Caco-2 (cell line): ENCODE results near the gene PLOD1. TPM values are rescaled to one million over a fixed set of nuclear protein-coding genes. Genes with fewer than 3 reads are reported as not detected.

Experiments
- BruUV-seq: library from RNA; stranded (reverse); fragments of 400-500 nt; replicated peaks from 2 replicates; lab custom pipeline; 2021; lab: Mats Ljungman, UMichigan
- CTCF ChIA-PET: fragments of 300-600 bp; sonication (Branson Sonifier 250); formaldehyde crosslinking; loops from one replicate; lab custom pipeline; 2022; ENCODE audit warnings: antibody characterized with exemption; lab: Charles Lee
- POLR2A ChIA-PET: fragments of 300-600 bp; sonication (Branson Sonifier 250); formaldehyde crosslinking; loops from one replicate; lab custom pipeline; 2022; ENCODE audit warnings: antibody characterized with exemption; lab: Charles Lee
- DNase-seq, 2 experiments: peaks; one replicate each; pipeline versions ENCODE4 v3.0.0 to v3.0.0-alpha.2; 2020 to 2022
- H3K27me3 ChIP-seq: replicated peaks from 2 replicates; pipeline ENCODE4 v1.6.0; 2011; ENCODE audit warnings: low read length; ENCODE audit not compliant: control insufficient read depth, insufficient read depth
- H3K36me3 ChIP-seq: 2 replicates; pipeline ENCODE4 v1.5.1; 2011; ENCODE audit warnings: low read length; ENCODE audit not compliant: control insufficient read depth, insufficient read depth
- H3K4me1 ChIP-seq: fragments of 250-450 bp; sonication (Bioruptor Pico); 2 replicates; pipeline ENCODE4 v1.5.1; 2020; ENCODE audit warnings: mild to moderate bottlenecking
- H3K4me3 ChIP-seq: 2 replicates; pipeline ENCODE4 v1.5.1; 2011; ENCODE audit warnings: low read depth, mild to moderate bottlenecking, control low read depth, low read length
- H3K9me3 ChIP-seq: fragments of 250-450 bp; sonication (Bioruptor Pico); 2 replicates; pipeline ENCODE4 v1.5.1; 2020; ENCODE audit warnings: mild to moderate bottlenecking, moderate library complexity
- H3K27ac Mint-ChIP-seq: one replicate; pipeline ENCODE4 v1.8.0; 2022; ENCODE audit warnings: mixed read lengths; ENCODE audit not compliant: unreplicated experiment
- H3K27me3 Mint-ChIP-seq: one replicate; pipeline ENCODE4 v1.8.0; 2022; ENCODE audit warnings: mixed read lengths; ENCODE audit not compliant: insufficient read depth, unreplicated experiment
- H3K36me3 Mint-ChIP-seq: one replicate; pipeline ENCODE4 v1.8.0; 2022; ENCODE audit warnings: mild to moderate bottlenecking, mixed read lengths; ENCODE audit not compliant: insufficient read depth, unreplicated experiment
- H3K4me1 Mint-ChIP-seq: one replicate; pipeline ENCODE4 v1.8.0; 2022; ENCODE audit warnings: low read depth, mixed read lengths; ENCODE audit not compliant: unreplicated experiment
- H3K4me3 Mint-ChIP-seq: one replicate; pipeline ENCODE4 v1.8.0; 2022; ENCODE audit warnings: mild to moderate bottlenecking, moderate library complexity, mixed read lengths; ENCODE audit not compliant: unreplicated experiment
- H3K9me3 Mint-ChIP-seq: one replicate; pipeline ENCODE4 v1.8.0; 2022; ENCODE audit warnings: mixed read lengths; ENCODE audit not compliant: unreplicated experiment
- intact Hi-C: fragments of 100-400 bp; cut with micrococcal nuclease; formaldehyde crosslinking; loops from one replicate; pipeline ENCODE4 v1.10.0; 2022; ENCODE audit not compliant: unreplicated experiment
- total RNA-seq: library from RNA; stranded (reverse); gene quantifications from 2 replicates; pipeline ENCODE4 v1.2.3, GENCODE V29; 2022
- TF ChIP-seq, protein P1 (sequence below), 2 experiments: fragments of 200-600 bp in 1 of 2; IDR thresholded peaks; 1 replicate in 1 of 2; 2 replicates in 1 of 2; pipeline versions ENCODE4 v1.5.1 to v1.8.0; 2011 to 2022; ENCODE audit warnings: antibody characterized with exemption in 1 of 2, control low read depth in 1 of 2, inconsistent platforms in 1 of 2, low read depth in 1 of 2, low read length in 1 of 2, mild to moderate bottlenecking in 1 of 2, moderate library complexity in 1 of 2; ENCODE audit not compliant: insufficient read depth in 1 of 2, severe bottlenecking in 1 of 2, unreplicated experiment in 1 of 2

The PLOD1 gene
- total RNA-seq, 1 experiment from 2014 or later: 89.3 TPM

DNA sequence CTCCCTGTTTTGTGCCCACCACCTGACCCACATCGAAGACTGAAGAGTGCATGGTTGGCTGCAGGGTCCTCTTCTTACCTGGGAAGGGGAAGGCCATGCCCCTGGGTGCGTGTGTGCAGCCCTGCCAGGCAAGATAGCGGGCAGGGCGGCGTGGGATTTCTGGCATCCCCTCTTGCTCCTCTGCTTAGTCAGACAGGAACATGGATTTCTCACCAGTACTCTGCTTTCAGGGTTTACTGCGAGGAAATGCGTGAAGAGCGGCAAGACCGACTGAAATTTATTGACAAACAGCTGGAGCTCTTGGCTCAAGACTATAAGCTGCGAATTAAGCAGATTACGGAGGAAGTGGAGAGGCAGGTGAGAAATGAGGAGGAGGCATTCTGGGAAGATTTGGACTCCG is 69.2 kb downstream of the PLOD1 start:
- Histone ChIP-seq H3K36me3 (peaks cover 6% of the 10 kb centered on the region), H3K27me3 (no peaks in the 10 kb centered on the region), H3K9me3 (no peaks in the 10 kb centered on the region), H3K4me1 (no peaks in the 10 kb centered on the region), H3K4me3 (no peak overlapping the region)
- Mint-ChIP-seq H3K4me1 (peaks cover 7% of the 10 kb centered on the region), H3K27ac (no peak overlapping the region), H3K4me3 (no peak overlapping the region), H3K36me3 (peaks cover 83% of the 10 kb centered on the region), H3K9me3 (no peaks in the 10 kb centered on the region), H3K27me3 (no peaks in the 10 kb centered on the region)
- no peak for DNase-seq
- intact Hi-C loops: no loop called here
- CTCF ChIA-PET: interaction anchor here (0.6 kb wide), 1 partner anchor 1209 kb away, joined by 3 read pairs; no protein-coding TSS in a partner anchor
- BruUV-seq: no TSS peak
- TF ChIP-seq, protein P1, sequence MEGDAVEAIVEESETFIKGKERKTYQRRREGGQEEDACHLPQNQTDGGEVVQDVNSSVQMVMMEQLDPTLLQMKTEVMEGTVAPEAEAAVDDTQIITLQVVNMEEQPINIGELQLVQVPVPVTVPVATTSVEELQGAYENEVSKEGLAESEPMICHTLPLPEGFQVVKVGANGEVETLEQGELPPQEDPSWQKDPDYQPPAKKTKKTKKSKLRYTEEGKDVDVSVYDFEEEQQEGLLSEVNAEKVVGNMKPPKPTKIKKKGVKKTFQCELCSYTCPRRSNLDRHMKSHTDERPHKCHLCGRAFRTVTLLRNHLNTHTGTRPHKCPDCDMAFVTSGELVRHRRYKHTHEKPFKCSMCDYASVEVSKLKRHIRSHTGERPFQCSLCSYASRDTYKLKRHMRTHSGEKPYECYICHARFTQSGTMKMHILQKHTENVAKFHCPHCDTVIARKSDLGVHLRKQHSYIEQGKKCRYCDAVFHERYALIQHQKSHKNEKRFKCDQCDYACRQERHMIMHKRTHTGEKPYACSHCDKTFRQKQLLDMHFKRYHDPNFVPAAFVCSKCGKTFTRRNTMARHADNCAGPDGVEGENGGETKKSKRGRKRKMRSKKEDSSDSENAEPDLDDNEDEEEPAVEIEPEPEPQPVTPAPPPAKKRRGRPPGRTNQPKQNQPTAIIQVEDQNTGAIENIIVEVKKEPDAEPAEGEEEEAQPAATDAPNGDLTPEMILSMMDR (IDR thresholded peaks at IDR 0.05; ENCODE audit: insufficient read depth in 1 of 2, low read depth in 1 of 2, low read length in 1 of 2, severe bottlenecking in 1 of 2, unreplicated experiment in 1 of 2): no peak
- POLR2A ChIA-PET: no interaction called here

DNA sequence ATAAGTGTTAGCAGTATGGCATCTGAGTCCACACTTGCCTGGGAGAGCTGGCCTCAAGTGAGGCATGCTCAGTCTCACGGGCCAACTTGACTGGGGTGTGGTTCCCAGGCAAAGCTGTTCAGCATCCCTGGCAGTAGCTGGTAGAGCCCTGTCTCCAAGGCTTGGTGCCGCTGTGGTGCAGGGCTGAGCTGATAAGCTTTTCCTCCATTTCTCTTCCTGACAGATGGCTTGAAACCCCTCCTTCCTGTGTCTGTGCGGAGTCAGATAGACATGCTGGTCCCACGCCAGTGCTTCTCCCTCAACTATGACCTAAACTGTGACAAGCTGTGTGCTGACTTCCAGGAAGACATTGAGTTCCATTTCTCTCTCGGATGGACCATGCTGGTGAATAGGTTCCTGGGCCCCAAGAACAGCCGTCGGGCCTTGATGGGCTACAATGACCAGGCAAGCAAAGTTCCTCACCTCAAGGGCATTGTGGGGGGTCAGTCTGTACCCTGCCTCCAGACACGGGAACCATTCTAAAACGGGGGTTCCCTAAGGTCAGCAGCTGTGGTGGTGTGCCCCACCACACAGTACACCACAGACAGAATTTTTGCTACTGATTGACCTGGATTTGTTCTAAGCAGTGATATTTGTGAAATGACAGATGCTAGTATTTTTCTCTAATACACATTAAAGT is 71.1 kb downstream of the PLOD1 start:
- Mint-ChIP-seq H3K36me3 (peaks cover 84% of the 10 kb centered on the region), H3K4me1 (peaks cover 7% of the 10 kb centered on the region), H3K4me3 (no peak overlapping the region), H3K27ac (no peak overlapping the region), H3K9me3 (no peaks in the 10 kb centered on the region), H3K27me3 (no peaks in the 10 kb centered on the region)
- Histone ChIP-seq H3K27me3 (no peaks in the 10 kb centered on the region), H3K9me3 (no peaks in the 10 kb centered on the region), H3K4me1 (no peaks in the 10 kb centered on the region), H3K4me3 (no peak overlapping the region), H3K36me3 (peaks cover 6% of the 10 kb centered on the region)
- intact Hi-C loops: no loop called here
- ChIA-PET CTCF (no interaction called here), POLR2A (no interaction called here)
- BruUV-seq: no TSS peak
- TF ChIP-seq, protein P1 (IDR thresholded peaks at IDR 0.05; ENCODE audit: insufficient read depth in 1 of 2, low read depth in 1 of 2, low read length in 1 of 2, severe bottlenecking in 1 of 2, unreplicated experiment in 1 of 2): no peak
- DNase-seq: no peak

DNA sequence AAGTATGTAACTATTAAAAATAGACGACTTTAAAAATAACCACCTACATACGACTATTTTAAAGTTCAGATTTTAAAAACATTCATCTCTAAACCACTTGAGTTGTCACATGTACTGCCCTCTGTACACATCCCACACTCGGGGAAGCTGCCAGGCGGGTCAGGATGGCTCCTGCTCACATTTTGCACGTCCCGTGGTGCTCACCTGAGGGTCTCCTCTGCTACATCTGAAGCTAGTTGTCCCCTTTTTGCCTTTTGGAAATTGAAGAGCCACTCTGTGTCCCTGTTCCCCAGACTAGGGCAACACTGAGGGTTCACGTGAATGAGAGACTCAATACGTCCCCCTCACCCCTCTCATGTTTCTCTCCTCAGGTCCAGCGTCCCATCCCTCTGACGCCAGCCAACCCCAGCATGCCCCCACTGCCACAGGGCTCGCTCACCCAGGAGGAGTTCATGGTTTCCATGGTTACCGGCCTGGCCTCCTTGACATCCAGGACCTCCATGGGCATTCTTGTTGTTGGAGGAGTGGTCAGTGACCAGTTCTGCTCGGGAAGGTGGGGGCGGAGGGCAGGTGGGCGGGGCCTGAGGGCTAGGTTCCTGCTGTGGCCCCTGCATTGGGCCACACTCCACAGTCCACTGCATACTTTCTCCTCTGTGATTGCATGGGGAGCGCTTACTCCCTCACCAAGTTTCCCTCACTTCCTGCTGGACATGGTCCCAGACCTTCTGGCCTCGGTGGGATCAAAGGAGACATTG is 71.8 kb downstream of the PLOD1 start:
- Histone ChIP-seq H3K27me3 (no peaks in the 10 kb centered on the region), H3K4me3 (no peak overlapping the region), H3K36me3 (peaks cover 7% of the 10 kb centered on the region), H3K9me3 (no peaks in the 10 kb centered on the region), H3K4me1 (no peaks in the 10 kb centered on the region)
- Mint-ChIP-seq H3K36me3 (peaks cover 89% of the 10 kb centered on the region), H3K27ac (no peak overlapping the region), H3K27me3 (no peaks in the 10 kb centered on the region), H3K4me3 (no peak overlapping the region), H3K4me1 (peaks cover 7% of the 10 kb centered on the region), H3K9me3 (no peaks in the 10 kb centered on the region)
- intact Hi-C loops: no loop called here
- BruUV-seq: no TSS peak
- DNase-seq: no peak
- ChIA-PET CTCF (no interaction called here), POLR2A (interaction anchor here (0.6 kb wide), 1 partner anchor 10 kb away, joined by 4 read pairs; no protein-coding TSS in a partner anchor)
- TF ChIP-seq, protein P1 (IDR thresholded peaks at IDR 0.05; ENCODE audit: insufficient read depth in 1 of 2, low read depth in 1 of 2, low read length in 1 of 2, severe bottlenecking in 1 of 2, unreplicated experiment in 1 of 2): no peak
